Measurements from ENCODE around the gene SEMA5A. TPM values are rescaled to one million over a fixed set of nuclear protein-coding genes. Genes with fewer than 3 reads are reported as not detected.
"Not testable (repeated sequence)": the region's sequence is repeated elsewhere in the genome, so short reads cannot be mapped to it uniquely, and the experiment has no call there.

Gene SEMA5A
- polyA plus RNA-seq, 1 donor from 2014 or later, result not detected

DNA sequence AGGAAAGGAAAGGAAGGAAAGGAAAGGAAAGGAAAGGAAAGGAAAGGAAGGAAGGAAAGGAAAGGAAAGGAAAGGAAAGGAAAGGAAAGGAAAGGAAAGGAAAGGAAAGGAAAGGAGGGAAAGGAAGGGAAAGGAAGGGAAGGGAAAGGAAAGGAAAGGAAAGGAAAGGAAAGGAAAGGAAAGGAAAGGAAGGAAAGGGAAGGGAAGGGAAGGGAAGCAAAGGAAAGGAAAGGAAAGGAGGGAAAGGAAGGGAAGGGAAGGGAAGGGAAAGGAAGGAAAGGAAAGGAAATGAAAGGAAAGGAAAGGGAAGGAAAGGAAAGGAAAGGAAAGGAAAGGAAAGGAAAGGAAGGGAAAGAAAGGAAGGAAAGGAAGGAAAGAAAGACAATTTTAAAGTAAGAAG is 192.8 kb downstream of the SEMA5A start:
- H3K27ac Mint-ChIP-seq, H3K27me3 Mint-ChIP-seq, H3K4me1 Mint-ChIP-seq, H3K9me3 Mint-ChIP-seq, H3K36me3 Mint-ChIP-seq, H3K4me3 Mint-ChIP-seq: not testable (repeated sequence)

DNA sequence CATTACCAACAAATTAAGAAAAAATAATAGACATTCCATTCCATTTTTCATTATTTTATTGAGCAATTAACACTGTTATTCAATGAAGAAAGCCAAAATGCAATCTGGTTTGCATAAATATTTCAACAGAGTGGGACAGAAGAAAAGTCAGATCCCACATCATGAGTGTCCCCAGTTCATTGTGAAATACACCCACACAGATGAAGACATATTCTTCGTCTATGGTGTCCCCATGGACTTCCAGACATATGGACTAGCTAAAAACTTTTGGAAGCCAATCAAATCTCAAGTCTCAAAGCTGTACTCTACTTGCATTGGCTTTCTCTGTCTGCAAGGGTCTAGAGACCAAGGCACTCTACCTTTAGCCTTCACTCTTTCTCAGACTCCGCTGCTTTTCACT is 194.3 kb downstream of the SEMA5A start:
- peaks cover under 1 to 6% (median 1%) of the 10 kb centered on the region in 3 donors for H3K9me3 Mint-ChIP-seq

DNA sequence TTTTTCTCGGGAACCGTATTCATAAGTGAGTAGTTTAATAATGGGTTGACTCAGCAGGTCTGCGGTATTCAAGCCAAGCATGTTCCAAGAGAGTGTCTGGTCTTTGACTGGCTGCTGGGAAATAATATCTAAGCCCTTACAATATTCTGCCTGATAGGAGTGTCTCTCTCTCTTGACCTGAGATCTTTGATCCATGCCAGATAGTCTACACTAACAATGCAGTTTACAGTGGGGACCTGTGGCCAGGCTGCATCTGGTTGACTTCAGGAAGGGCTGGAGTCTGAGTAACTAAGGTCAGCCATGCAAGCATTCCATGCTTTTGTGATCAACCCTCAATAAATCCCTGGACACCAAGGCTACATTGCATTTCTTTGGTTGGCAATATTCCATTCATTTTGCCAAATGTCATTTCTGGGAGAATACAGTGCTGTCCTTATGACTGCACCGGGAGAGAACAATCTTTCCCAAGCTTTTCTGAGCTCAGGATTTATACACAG is 195.5 kb downstream of the SEMA5A start:
- Mint-ChIP-seq H3K4me3 (no peak overlapping the region), H3K9me3 (peaks cover 1 to 4% (median 2%) of the 10 kb centered on the region in 3 donors), H3K27ac (no peak overlapping the region), H3K4me1 (no peaks in the 10 kb centered on the region), H3K36me3 (no peaks in the 10 kb centered on the region), H3K27me3 (no peaks in the 10 kb centered on the region)

More for the DNA sequence above, 194.3 kb downstream of the SEMA5A start:
- no peak overlapping the region for H3K4me3 Mint-ChIP-seq
- no peaks in the 10 kb centered on the region for H3K27me3 Mint-ChIP-seq
- H3K27ac Mint-ChIP-seq, result no peak overlapping the region
- H3K36me3 Mint-ChIP-seq, result no peaks in the 10 kb centered on the region
- no peaks in the 10 kb centered on the region for H3K4me1 Mint-ChIP-seq

- peaks cover 1 to 4% (median 3%) of the 10 kb centered on the region in 3 donors for H3K9me3 Mint-ChIP-seq
- no peaks in the 10 kb centered on the region for H3K4me1 Mint-ChIP-seq
- no peaks in the 10 kb centered on the region for H3K27me3 Mint-ChIP-seq
- no peak overlapping the region for H3K4me3 Mint-ChIP-seq
- H3K27ac Mint-ChIP-seq, result no peak overlapping the region
- no peaks in the 10 kb centered on the region for H3K36me3 Mint-ChIP-seq
These were observed 197.4 kb downstream of the SEMA5A start for GRCh38 chr5:9348401-9348996.

DNA sequence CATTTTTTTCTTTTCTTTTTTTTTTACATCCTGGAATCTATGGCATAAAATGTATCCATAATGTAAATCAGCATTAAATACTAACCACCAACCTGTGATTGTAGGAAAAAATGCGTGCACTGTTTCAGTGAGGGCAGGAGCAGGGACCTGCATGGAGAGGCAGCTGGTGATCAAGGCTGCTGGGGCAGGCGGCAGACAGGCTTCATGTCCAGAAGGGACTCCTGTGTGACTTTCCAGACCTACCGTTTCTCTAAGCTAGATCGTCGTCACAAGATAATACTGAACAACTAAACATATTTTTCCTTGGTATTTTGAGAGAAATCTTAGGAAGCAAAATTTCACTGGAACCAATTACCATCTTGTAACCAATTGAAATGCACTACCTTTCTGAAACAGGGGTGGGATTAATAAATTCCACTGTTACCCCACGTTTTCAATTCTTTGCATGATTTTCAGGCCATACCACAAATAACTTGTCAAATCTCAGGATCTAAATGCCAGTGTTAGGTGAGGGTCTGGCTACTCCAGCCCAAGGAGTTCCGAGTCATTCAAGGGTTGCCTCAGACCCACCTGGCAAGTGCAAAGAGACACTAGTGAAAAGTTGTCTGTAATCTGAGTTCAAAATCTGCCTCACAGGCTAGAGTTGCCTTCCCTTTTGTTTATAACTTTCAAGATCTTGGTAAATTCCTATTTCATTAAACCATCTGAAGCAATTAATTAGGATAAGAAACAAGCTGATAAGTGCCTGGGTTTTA is 198.2 kb downstream of the SEMA5A start:
- Mint-ChIP-seq H3K4me1 (no peaks in the 10 kb centered on the region), H3K27ac (no peak overlapping the region), H3K4me3 (no peak overlapping the region), H3K9me3 (peaks cover 1 to 4% (median 3%) of the 10 kb centered on the region in 3 donors), H3K36me3 (no peaks in the 10 kb centered on the region), H3K27me3 (no peaks in the 10 kb centered on the region)

GRCh38 chr5:9347032-9347431 is 198.8 kb downstream of the SEMA5A start:
- H3K27ac Mint-ChIP-seq, result no peak overlapping the region
- H3K4me3 Mint-ChIP-seq, result no peak overlapping the region
- H3K27me3 Mint-ChIP-seq, result no peaks in the 10 kb centered on the region
- no peaks in the 10 kb centered on the region for H3K4me1 Mint-ChIP-seq
- no peaks in the 10 kb centered on the region for H3K36me3 Mint-ChIP-seq
- peaks cover 1 to 4% (median 3%) of the 10 kb centered on the region in 3 donors for H3K9me3 Mint-ChIP-seq

DNA sequence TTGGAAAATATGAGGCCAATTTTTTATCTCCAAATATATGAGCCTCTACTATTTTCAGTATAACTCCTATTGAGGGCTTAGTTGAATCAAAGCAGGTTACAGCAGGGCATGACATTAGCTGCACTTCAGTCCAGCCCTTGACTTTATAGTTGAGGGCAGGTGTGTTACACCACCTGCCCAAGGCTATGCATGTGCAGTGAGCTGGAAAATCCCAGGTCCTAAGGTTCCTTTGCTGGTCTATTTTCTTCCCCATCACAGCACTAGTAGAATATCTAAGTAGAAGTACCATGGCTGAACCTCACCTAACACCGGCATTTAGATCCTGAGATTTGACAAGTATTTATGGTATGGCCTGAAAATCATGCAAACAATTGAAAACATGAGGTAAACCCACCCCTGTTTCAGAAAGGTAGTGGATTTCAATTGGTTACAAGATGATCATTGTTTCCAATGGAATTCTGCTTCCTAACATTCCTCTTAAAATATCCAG is 201.1 kb downstream of the SEMA5A start:
- Mint-ChIP-seq H3K27me3 (no peaks in the 10 kb centered on the region), H3K36me3 (no peaks in the 10 kb centered on the region)

DNA sequence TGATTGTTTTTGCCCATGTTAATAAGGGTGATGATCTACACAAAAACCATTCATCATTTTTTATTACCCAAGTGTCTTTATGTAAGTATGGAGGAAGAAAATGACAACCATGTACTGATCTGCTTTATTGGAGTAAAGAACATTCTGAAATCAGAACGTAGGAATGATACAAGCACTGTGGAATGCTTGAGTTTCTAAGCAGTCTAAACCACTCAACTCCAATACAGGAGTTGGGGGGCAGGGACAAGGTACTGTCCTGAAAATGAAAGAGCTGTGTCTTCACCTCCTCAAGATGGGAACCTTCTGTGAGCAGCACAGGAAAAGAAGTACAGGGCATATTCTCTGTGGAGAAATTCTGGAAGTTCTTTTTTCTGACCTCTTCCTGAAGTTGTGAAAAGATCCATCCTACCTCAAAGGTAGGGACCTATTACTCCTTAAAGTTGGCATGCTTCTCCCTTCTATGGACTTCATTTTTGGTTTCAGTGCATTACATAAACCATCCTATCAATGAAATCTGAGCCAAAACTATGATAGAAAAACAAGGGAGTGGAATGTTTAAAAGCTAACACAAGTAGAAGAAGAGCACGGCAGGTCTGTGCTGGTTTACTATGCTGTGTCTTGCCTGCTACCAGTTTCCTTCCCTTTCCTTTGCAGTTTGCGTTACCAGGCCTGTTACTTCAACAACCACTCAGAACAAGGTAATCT is 202.6 kb downstream of the SEMA5A start:
- Mint-ChIP-seq H3K36me3 (no peaks in the 10 kb centered on the region), H3K9me3 (peaks cover 0 to 7% (median 3%) of the 10 kb centered on the region in 3 donors), H3K27me3 (no peaks in the 10 kb centered on the region), H3K4me1 (peaks cover 0 to 1% (median 0%) of the 10 kb centered on the region in 3 donors), H3K4me3 (no peak overlapping the region), H3K27ac (no peak overlapping the region)

More for the DNA sequence above, 201.1 kb downstream of the SEMA5A start:
- Mint-ChIP-seq H3K4me1 (no peaks in the 10 kb centered on the region), H3K9me3 (peaks cover 1 to 4% (median 3%) of the 10 kb centered on the region in 3 donors), H3K27ac (no peak overlapping the region), H3K4me3 (no peak overlapping the region)

- peaks cover 0 to 1% (median 0%) of the 10 kb centered on the region in 3 donors for H3K4me1 Mint-ChIP-seq
- no peak overlapping the region for H3K27ac Mint-ChIP-seq
- H3K4me3 Mint-ChIP-seq, result no peak overlapping the region
- H3K36me3 Mint-ChIP-seq, result no peaks in the 10 kb centered on the region
- H3K9me3 Mint-ChIP-seq, result peaks cover 0 to 7% (median 3%) of the 10 kb centered on the region in 3 donors
- no peaks in the 10 kb centered on the region for H3K27me3 Mint-ChIP-seq
These were observed 203.6 kb downstream of the SEMA5A start for GRCh38 chr5:9342161-9342787.

GRCh38 chr5:9340085-9340484 is 205.8 kb downstream of the SEMA5A start:
- no peaks in the 10 kb centered on the region for H3K27me3 Mint-ChIP-seq

DNA sequence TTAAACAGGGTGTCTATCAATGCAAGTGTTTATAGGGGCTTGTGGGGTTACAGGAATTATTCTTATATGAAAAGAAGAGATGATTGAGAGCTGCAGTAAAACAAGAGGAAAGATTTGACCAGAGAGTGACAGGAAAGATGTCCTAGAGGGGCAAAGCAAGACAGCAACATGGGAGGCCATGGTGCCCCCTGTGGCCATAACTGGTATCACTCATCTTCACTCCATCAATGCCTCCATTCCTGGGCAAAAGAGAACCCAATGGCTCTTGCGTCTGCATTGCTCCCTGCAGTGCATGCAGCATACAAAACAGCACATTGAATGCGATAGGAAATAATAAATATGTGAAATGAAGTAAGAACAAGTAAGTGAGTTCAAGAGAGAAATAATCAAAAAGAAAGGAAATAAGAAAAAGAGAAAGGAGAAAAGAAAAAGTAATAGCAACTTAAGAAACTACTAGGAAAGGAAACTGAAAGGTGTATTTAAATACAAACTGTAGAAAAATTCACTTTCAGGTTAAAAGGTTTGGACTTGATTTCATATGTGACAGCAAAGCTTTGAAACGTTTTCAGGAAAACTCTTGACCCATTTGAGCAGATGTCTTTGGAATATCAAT is 206.6 kb downstream of the SEMA5A start:
- H3K4me1 Mint-ChIP-seq, result peaks cover 0 to 1% (median 0%) of the 10 kb centered on the region in 3 donors
- H3K27me3 Mint-ChIP-seq, result no peaks in the 10 kb centered on the region
- H3K27ac Mint-ChIP-seq, result no peak overlapping the region
- peaks cover 1 to 8% (median 3%) of the 10 kb centered on the region in 3 donors for H3K9me3 Mint-ChIP-seq
- H3K36me3 Mint-ChIP-seq, result no peaks in the 10 kb centered on the region
- H3K4me3 Mint-ChIP-seq, result no peak overlapping the region

More at GRCh38 chr5:9340085-9340484, 205.8 kb downstream of the SEMA5A start:
- Mint-ChIP-seq H3K4me1 (peaks cover 0 to 1% (median 0%) of the 10 kb centered on the region in 3 donors), H3K4me3 (no peak overlapping the region), H3K36me3 (no peaks in the 10 kb centered on the region), H3K9me3 (peaks cover 1 to 9% (median 3%) of the 10 kb centered on the region in 3 donors), H3K27ac (no peak overlapping the region)

- H3K4me3 Mint-ChIP-seq, result no peak overlapping the region
- peaks cover 1 to 7% (median 3%) of the 10 kb centered on the region in 3 donors for H3K9me3 Mint-ChIP-seq
- no peaks in the 10 kb centered on the region for H3K27me3 Mint-ChIP-seq
- peaks cover 0 to 1% (median 0%) of the 10 kb centered on the region in 3 donors for H3K4me1 Mint-ChIP-seq
- no peaks in the 10 kb centered on the region for H3K36me3 Mint-ChIP-seq
- no peak overlapping the region for H3K27ac Mint-ChIP-seq
These were observed 207.1 kb downstream of the SEMA5A start for GRCh38 chr5:9338796-9339195.

DNA sequence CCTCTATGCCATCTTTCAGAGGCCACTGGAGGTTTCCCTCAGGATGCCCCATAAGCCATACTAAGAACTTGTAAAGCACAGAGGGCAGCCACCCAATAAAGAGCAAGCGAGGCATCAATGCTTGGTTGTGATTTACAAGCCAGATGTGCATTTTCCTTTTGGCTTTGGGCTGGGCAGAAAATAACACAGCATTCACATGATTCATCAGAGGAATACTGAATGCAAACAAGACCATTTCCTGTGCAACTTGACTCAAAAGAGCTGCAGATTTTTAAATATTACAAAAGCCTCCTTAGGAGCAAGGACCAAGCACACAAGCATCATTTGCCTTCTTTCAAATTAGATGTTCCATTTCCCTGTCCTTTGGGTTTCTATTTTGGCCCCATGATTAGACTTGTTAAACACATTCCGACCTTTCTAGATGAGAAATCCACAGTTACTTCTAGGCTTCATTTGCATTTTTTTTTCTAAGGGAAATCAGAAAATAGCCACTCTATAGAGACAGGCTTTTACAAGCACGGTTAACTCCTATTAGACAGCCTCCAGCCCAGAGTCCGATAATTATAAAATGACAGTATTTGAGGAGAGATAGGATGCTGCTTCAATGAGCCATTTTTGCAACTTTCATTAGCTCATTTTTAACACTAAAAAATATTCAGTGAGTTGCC is 207.8 kb downstream of the SEMA5A start:
- Mint-ChIP-seq H3K4me1 (peaks cover 0 to 1% (median 0%) of the 10 kb centered on the region in 3 donors), H3K4me3 (no peak overlapping the region), H3K27ac (no peak overlapping the region)

More for the DNA sequence above, 207.8 kb downstream of the SEMA5A start:
- H3K36me3 Mint-ChIP-seq, result no peaks in the 10 kb centered on the region
- peaks cover 0 to 7% (median 1%) of the 10 kb centered on the region in 3 donors for H3K9me3 Mint-ChIP-seq
- H3K27me3 Mint-ChIP-seq, result no peaks in the 10 kb centered on the region

All from IgD-negative memory B cell (primary cell).